ENCODE results near the gene AMBN. TPM values are rescaled to one million over a fixed set of nuclear protein-coding genes. Genes with fewer than 3 reads are reported as not detected.

The AMBN gene
- polyA plus RNA-seq, 3 donors: not detected

DNA sequence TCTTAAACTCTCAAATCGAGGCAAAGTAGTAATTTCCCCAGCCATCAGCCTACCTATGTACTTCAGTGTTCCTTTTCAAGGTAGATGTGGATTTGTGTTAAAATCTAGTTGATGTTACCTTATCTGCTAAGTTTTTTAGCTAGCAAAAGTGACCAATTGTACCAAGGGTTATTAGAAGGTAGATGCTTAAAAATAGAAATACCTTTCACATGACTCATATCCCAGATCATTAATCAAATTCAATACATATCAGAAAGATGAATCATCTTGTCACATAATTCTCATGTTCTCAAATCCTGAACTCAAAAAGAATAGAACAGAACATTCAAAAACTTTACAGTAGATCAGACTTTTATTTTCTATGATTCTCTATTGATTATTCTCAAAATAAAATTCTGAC lies 40.0 kb downstream of the AMBN start:
- intact Hi-C loops (cut with micrococcal nuclease): no loop called here
- Histone ChIP-seq H3K9me3 (replicated peaks in 1 of 2; ENCODE audit: control insufficient read depth in 1 of 2, insufficient read depth in 1 of 2, low read length in 2 of 2) (no peaks in the 10 kb centered on the region), H3K27me3 (ENCODE audit: control insufficient read depth in 2 of 2, insufficient read depth in 2 of 2, low read length in 2 of 2) (no peaks in the 10 kb centered on the region), H3K4me1 (ENCODE audit: control insufficient read depth in 1 of 2, insufficient read depth in 2 of 2, low read length in 2 of 2) (no peaks in the 10 kb centered on the region), H3K27ac (ENCODE audit: low read depth in 1 of 2, low read length in 2 of 2) (no peak overlapping the region), H4K20me1 (ENCODE audit: insufficient read depth, low read length) (no peaks in the 10 kb centered on the region), H3K36me3 (replicated peaks in 1 of 2; ENCODE audit: control insufficient read depth in 1 of 2, insufficient read depth in 2 of 2, low read length in 2 of 2) (no peaks in the 10 kb centered on the region), H3K9ac (ENCODE audit: insufficient read depth, low read length, poor library complexity, severe bottlenecking) (no peak overlapping the region), H3K79me2 (ENCODE audit: insufficient read depth, low read length) (no peaks in the 10 kb centered on the region), H3K4me3 (replicated peaks in 1 of 3; ENCODE audit: low read depth in 2 of 3, low read length in 3 of 3) (no peak overlapping the region), H2AFZ (ENCODE audit: insufficient read depth, low read depth, low read length, poor library complexity, severe bottlenecking) (no peak overlapping the region), H3K4me2 (replicated peaks; ENCODE audit: extremely low read depth, low read length, poor library complexity, severe bottlenecking) (no peak overlapping the region)
- H3K36me3 Mint-ChIP-seq: no peaks in the 10 kb centered on the region
- peaks cover 0 to 2% (median 0%) of the 10 kb centered on the region in 7 donors for H3K9me3 Mint-ChIP-seq
- no peaks in the 10 kb centered on the region for H3K4me1 Mint-ChIP-seq
- H3K27me3 Mint-ChIP-seq (ENCODE audit: low read depth in 3 of 3): peaks cover 0 to 3% (median 0%) of the 10 kb centered on the region in 3 donors
- TF ChIP-seq, protein P1, sequence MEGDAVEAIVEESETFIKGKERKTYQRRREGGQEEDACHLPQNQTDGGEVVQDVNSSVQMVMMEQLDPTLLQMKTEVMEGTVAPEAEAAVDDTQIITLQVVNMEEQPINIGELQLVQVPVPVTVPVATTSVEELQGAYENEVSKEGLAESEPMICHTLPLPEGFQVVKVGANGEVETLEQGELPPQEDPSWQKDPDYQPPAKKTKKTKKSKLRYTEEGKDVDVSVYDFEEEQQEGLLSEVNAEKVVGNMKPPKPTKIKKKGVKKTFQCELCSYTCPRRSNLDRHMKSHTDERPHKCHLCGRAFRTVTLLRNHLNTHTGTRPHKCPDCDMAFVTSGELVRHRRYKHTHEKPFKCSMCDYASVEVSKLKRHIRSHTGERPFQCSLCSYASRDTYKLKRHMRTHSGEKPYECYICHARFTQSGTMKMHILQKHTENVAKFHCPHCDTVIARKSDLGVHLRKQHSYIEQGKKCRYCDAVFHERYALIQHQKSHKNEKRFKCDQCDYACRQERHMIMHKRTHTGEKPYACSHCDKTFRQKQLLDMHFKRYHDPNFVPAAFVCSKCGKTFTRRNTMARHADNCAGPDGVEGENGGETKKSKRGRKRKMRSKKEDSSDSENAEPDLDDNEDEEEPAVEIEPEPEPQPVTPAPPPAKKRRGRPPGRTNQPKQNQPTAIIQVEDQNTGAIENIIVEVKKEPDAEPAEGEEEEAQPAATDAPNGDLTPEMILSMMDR (IDR thresholded peaks at IDR 0.05): no peak
- no peak for DNase-seq
- no peak overlapping the region for H3K27ac Mint-ChIP-seq
- H3K4me3 Mint-ChIP-seq: no peak overlapping the region
- no CpG with 5 or more reads among the region's 1 CpG for WGBS (ENCODE audit: insufficient coverage)

DNA sequence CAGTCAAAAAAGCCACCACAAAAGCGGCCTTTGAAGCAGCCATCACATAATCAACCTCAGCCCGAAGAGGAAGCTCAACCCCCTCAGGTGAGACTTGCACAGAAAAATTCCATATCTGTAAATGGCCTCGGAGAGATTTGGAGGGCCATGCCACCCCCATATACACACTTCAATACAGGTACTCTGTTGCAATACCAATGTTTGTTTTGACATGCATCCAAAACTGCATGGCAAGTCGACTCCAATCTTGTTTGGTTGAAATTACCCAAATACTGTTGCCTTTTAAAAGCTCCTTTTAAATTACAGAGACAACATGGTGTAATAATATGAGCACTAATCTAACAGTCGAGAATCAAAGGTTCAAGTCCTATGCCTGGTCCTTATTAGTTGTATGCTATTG lies 42.4 kb downstream of the AMBN start:
- no peaks in the 10 kb centered on the region for H3K9me3 ChIP-seq (replicated peaks in 1 of 2; ENCODE audit: control insufficient read depth in 1 of 2, insufficient read depth in 1 of 2, low read length in 2 of 2)
- H3K36me3 ChIP-seq (replicated peaks in 1 of 2; ENCODE audit: control insufficient read depth in 1 of 2, insufficient read depth in 2 of 2, low read length in 2 of 2): no peaks in the 10 kb centered on the region
- peaks cover 0 to 2% (median 0%) of the 10 kb centered on the region in 7 donors for H3K9me3 Mint-ChIP-seq
- H3K4me3 Mint-ChIP-seq: no peak overlapping the region
- no peak overlapping the region for H3K4me2 ChIP-seq (replicated peaks; ENCODE audit: extremely low read depth, low read length, poor library complexity, severe bottlenecking)
- 91% methylated on average over 3 of the region's 5 CpGs for WGBS (ENCODE audit: insufficient coverage)
- H3K27me3 ChIP-seq (ENCODE audit: control insufficient read depth in 2 of 2, insufficient read depth in 2 of 2, low read length in 2 of 2): no peaks in the 10 kb centered on the region
- H3K4me1 ChIP-seq (ENCODE audit: control insufficient read depth in 1 of 2, insufficient read depth in 2 of 2, low read length in 2 of 2): no peaks in the 10 kb centered on the region
- no peak overlapping the region for H3K9ac ChIP-seq (ENCODE audit: insufficient read depth, low read length, poor library complexity, severe bottlenecking)
- no peak overlapping the region for H2AFZ ChIP-seq (ENCODE audit: insufficient read depth, low read depth, low read length, poor library complexity, severe bottlenecking)
- DNase-seq: no peak
- H3K4me3 ChIP-seq (replicated peaks in 1 of 3; ENCODE audit: low read depth in 2 of 3, low read length in 3 of 3): no peak overlapping the region
- TF ChIP-seq, protein P1 (IDR thresholded peaks at IDR 0.05): no peak
- H3K27ac ChIP-seq (ENCODE audit: low read depth in 1 of 2, low read length in 2 of 2): no peak overlapping the region
- no peak overlapping the region for H3K27ac Mint-ChIP-seq
- peaks cover 0 to 3% (median 0%) of the 10 kb centered on the region in 3 donors for H3K27me3 Mint-ChIP-seq (ENCODE audit: low read depth in 3 of 3)
- no peaks in the 10 kb centered on the region for H3K79me2 ChIP-seq (ENCODE audit: insufficient read depth, low read length)
- H4K20me1 ChIP-seq (ENCODE audit: insufficient read depth, low read length): no peaks in the 10 kb centered on the region
- H3K36me3 Mint-ChIP-seq: no peaks in the 10 kb centered on the region
- no peaks in the 10 kb centered on the region for H3K4me1 Mint-ChIP-seq
- intact Hi-C loops (cut with micrococcal nuclease): no loop called here

Data from CD14-positive monocyte (primary cell).